Measurements from ENCODE around the gene LTBP1. TPM values are rescaled to one million over a fixed set of nuclear protein-coding genes. Genes with fewer than 3 reads are reported as not detected.

The LTBP1 gene
- total RNA-seq, 1 experiment from 2014 or later = 28.5 TPM

DNA sequence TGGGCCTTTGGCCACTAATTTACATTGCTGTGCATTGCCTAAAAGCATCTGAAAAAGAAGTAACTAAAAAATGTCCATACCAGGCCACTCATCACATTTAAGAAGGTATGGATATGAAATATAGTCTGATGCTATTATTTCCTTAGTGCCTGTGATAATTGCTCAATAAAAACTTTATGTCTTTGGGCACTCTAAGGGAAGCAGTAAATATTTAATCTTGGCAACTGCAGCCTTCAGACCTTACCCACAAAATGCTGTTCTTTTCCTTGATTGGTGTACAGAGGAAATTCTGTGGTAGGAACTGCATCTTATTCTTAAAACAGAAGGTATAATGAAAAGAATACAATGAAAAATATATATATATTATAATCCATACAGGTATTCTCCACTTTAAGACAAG, 403.9 kb downstream of the LTBP1 start:
- Mint-ChIP-seq H3K4me1 (no peaks in the 10 kb centered on the region), H3K4me3 (no peak overlapping the region), H3K27me3 (ENCODE audit: low read depth) (no peaks in the 10 kb centered on the region), H3K9me3 (peaks cover 2 to 3% of the 10 kb centered on the region in 2 experiments), H3K36me3 (ENCODE audit: insufficient read depth in 1 of 3, low read depth in 3 of 3) (peaks cover 6 to 7% (median 7%) of the 10 kb centered on the region in 3 experiments; a peak in 6 of 7 replicates), H3K27ac (no peak overlapping the region)
- no peak overlapping the region for H3K27ac ChIP-seq (ENCODE audit: insufficient read length, low read depth, low read length)
- no peak overlapping the region for H3K18ac ChIP-seq (ENCODE audit: insufficient read length, low read depth, low read length)
- no peak overlapping the region for H3T11ph ChIP-seq (ENCODE audit: low read length)
- no peaks in the 10 kb centered on the region for H3K79me1 ChIP-seq (ENCODE audit: insufficient read depth, low read depth, low read length, poor library complexity, severe bottlenecking)
- no peak overlapping the region for H3K23ac ChIP-seq (ENCODE audit: insufficient read length, low read depth, low read length)
- H2BK20ac ChIP-seq (ENCODE audit: low read depth, low read length, poor library complexity, severe bottlenecking) = no peak overlapping the region
- H3K4ac ChIP-seq (ENCODE audit: low read depth, low read length) = no peak overlapping the region
- H4K5ac ChIP-seq (ENCODE audit: insufficient read length, low read depth, low read length) = no peak overlapping the region
- no peak overlapping the region for H2BK5ac ChIP-seq (ENCODE audit: insufficient read length, low read length)
- no peaks in the 10 kb centered on the region for H3K23me2 ChIP-seq (ENCODE audit: insufficient read length, low read depth, low read length, poor library complexity, severe bottlenecking)
- no peak overlapping the region for H4K91ac ChIP-seq (ENCODE audit: insufficient read length, low read depth, low read length)
- H2BK12ac ChIP-seq (ENCODE audit: insufficient read length, low read depth, low read length) = no peak overlapping the region
- no peaks in the 10 kb centered on the region for H3K4me1 ChIP-seq (ENCODE audit: insufficient read depth, low read length)
- no peak overlapping the region for H2BK15ac ChIP-seq (ENCODE audit: low read depth, low read length)
- H3K56ac ChIP-seq (ENCODE audit: insufficient read length, low read depth, low read length) = no peak overlapping the region
- no peak overlapping the region for H3K14ac ChIP-seq (ENCODE audit: insufficient read depth, low read length)
- no peak for DNase-seq
- H2AFZ ChIP-seq (ENCODE audit: low read length) = no peak overlapping the region
- TF ChIP-seq, protein P1, sequence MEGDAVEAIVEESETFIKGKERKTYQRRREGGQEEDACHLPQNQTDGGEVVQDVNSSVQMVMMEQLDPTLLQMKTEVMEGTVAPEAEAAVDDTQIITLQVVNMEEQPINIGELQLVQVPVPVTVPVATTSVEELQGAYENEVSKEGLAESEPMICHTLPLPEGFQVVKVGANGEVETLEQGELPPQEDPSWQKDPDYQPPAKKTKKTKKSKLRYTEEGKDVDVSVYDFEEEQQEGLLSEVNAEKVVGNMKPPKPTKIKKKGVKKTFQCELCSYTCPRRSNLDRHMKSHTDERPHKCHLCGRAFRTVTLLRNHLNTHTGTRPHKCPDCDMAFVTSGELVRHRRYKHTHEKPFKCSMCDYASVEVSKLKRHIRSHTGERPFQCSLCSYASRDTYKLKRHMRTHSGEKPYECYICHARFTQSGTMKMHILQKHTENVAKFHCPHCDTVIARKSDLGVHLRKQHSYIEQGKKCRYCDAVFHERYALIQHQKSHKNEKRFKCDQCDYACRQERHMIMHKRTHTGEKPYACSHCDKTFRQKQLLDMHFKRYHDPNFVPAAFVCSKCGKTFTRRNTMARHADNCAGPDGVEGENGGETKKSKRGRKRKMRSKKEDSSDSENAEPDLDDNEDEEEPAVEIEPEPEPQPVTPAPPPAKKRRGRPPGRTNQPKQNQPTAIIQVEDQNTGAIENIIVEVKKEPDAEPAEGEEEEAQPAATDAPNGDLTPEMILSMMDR (conservative IDR thresholded peaks at IDR 0.05) = no peak
- H4K8ac ChIP-seq (replicated peaks; ENCODE audit: insufficient read length, low read depth, low read length) = no peak overlapping the region
- H4K20me1 ChIP-seq (ENCODE audit: control insufficient read depth, insufficient read depth, insufficient read length) = no peaks in the 10 kb centered on the region
- H3K9ac ChIP-seq (ENCODE audit: extremely low read depth, insufficient read length, low read length) = no peak overlapping the region
- H3K9me3 ChIP-seq (ENCODE audit: control insufficient read depth, low read depth, low read length) = peaks cover 1% of the 10 kb centered on the region
- H3K4me2 ChIP-seq (ENCODE audit: insufficient read depth, insufficient read length, low read length) = no peak overlapping the region
- no peaks in the 10 kb centered on the region for H3K79me2 ChIP-seq (ENCODE audit: insufficient read depth, low read length)
- no peaks in the 10 kb centered on the region for H3K27me3 ChIP-seq (ENCODE audit: insufficient read depth, low read length)
- H2AK5ac ChIP-seq (ENCODE audit: insufficient read length, low read length) = no peak overlapping the region
- H2BK120ac ChIP-seq (ENCODE audit: low read depth, low read length, poor library complexity, severe bottlenecking) = no peak overlapping the region
